HL-60 (cell line): Measurements from ENCODE around the gene GMCL2.

Experiments
- CTCF ChIP-seq: IDR thresholded peaks from one replicate; pipeline ENCODE4 v1.5.1; 2011; ENCODE audit warnings: low read length, control low read depth, inconsistent platforms; ENCODE audit not compliant: insufficient read depth
- POLR2AphosphoS5 ChIP-seq: IDR thresholded peaks from 2 replicates; pipeline ENCODE4 v1.6.1; 2012; ENCODE audit warnings: low read depth

GRCh38 chr5:178201221-178201926 is 14.2 kb upstream of the GMCL2 start:
- TF ChIP-seq CTCF (no peak), POLR2AphosphoS5 (no peak)
